Head of caudate nucleus (tissue), 42 donors: ENCODE measurements around the gene FANCI.

Experiments used
- DNase-seq, 42 donors: peaks; one replicate each; pipeline versions ENCODE4 v3.0.0 to v3.0.0-alpha.2; 2020 to 2021; ENCODE audit warnings: mixed read lengths in 7 of 42
- intact Hi-C: fragments of 100-400 bp; cut with DNase I; formaldehyde crosslinking; loops from one replicate; pipeline ENCODE4 v1.15.0; 2022

The FANCI gene

GRCh38 chr15:89243691-89244573, at the start of gene FANCI:
Gene FANCI, plus strand, starts transcription at chr15:89243979. Its CDS starts 3,669 bp downstream, at chr15:89247648.
- peak; percentile 92 to 99 (median 96) for DNase-seq
- intact Hi-C loops: no loop called here

DNA sequence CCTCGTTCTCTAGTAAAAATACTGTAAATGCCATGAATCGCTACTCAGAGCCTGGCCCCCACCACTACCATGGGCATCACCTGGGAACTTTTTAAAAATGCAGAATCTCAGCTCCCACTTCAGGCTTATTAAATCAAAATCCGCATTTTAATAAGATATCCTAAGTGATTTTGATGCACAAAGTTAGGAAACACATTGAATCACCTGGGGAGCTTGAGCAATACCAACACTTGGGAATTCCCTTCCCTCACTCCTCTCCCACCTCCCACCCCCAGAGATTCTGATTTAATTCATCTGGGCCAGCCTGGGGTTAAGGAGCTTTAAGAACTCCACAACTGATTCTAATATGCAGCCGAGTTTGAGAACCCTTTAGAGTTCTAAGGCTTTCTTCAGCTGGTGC, 49.2 kb upstream of the FANCI start:
- DNase-seq: peak in 16 of 42 donors; percentile 13 to 66 (median 41)
- intact Hi-C loops: no loop called here

DNA sequence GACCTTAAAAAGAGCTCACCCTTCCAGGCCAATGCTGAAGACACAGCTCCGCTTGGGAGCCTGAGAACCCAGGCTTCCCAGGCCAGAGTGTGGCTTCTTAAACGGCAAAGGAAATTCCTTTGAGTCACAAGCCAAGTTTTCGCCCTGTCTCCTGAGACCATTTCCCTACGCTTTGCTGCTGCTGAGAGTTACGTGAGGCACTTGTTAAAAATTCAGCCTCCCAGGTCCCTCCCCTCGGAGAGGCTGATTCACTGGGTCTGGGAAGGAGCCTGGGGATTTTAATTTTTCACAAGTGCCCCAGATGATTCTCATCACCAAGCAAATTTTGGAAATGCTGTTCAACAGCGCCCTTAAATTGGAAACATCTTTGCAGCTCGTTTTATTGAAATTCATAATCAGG, 47.9 kb upstream of the FANCI start:
- DNase-seq: peak in 1 of 42 donors; percentile 55
- intact Hi-C loops: no loop called here

GRCh38 chr15:89196241-89196640, 47.5 kb upstream of the FANCI start:
- intact Hi-C loops: no loop called here

GRCh38 chr15:89196994-89197393, 46.8 kb upstream of the FANCI start:
- no peak for DNase-seq
- intact Hi-C loops: no loop called here

More at GRCh38 chr15:89196241-89196640, 47.5 kb upstream of the FANCI start:
- no peak for DNase-seq

DNA sequence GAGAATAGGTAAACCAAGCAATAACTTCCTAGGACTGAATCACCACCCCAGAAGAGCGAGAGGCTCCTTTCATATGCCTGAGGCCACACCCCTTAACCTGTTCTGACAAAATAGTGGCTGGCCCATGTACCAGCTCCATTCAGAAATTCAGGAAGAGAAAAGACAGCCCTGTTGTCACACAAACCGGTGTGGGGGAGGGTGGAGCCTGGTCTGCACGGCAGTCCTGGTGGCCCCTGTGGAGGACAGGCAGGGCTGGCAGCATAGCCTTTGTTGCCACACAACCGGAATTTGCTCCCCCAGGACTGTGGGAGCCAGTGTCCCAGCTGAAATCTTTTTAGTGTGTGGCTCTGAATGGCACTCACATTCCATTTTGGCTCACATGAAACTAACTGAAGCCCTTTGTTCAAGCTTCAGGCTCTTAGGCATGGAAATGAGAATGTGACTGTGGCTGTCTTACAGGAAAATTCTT, 46.2 kb upstream of the FANCI start:
- intact Hi-C loops: no loop called here
- DNase-seq: peak; percentile 51 to 91 (median 74)

DNA sequence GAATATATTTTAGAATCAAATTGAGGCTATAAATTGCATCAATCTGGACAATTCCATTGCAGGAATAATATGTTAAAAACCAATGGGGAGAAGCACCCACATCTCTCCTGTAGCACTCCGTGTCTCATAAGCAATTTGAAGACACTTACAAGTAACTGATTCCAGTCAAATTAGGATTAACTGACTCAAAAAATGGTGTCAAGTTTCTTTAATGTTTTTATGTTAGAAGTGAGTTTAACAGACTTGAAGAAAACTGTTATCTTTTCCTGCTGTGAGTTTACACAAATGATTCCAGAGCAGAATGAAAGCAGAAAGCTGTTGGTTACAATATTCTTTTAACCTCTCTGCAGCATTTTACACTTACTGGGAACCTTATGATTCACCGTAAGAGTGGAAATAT, 45.6 kb upstream of the FANCI start:
- intact Hi-C loops: no loop called here
- no peak for DNase-seq

- peak in 20 of 42 donors; percentile 28 to 79 (median 50) for DNase-seq
- intact Hi-C loops: no loop called here
Observed at GRCh38 chr15:89198934-89199333, 44.8 kb upstream of the FANCI start.

GRCh38 chr15:89199746-89200145, 44.0 kb upstream of the FANCI start:
- intact Hi-C loops: loop anchor here (10.0 kb wide), 1 partner anchor 135 kb away; the partner anchor contains the start of gene POLG
- DNase-seq: peak in 28 of 42 donors; percentile 25 to 78 (median 44)

DNA sequence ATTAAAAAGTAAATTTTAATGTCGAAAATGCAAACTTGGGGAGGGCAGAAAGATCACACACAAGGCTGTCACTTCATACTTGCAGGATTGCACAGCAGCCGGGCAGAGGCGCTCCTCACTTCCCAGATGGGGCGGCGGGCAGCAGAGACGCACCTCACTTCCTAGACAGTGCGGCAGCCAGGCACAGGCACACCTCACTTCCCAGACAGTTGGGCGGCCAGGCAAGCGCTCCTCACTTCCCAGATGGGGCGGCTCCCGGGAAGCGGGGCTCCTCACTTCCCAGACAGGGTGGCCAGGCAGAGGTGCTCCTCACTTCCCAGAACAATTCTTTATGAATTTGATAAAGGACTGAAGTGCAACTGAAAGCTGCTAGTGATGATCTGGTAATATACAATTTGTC, 43.6 kb upstream of the FANCI start:
- intact Hi-C loops: loop anchor here (10.0 kb wide), 1 partner anchor 135 kb away; the partner anchor contains the start of gene POLG

GRCh38 chr15:89201465-89202005, 42.2 kb upstream of the FANCI start:
- no peak for DNase-seq
- intact Hi-C loops: loop anchor here (10.0 kb wide), 1 partner anchor 133 kb away; the partner anchor contains the start of gene POLG

More for the DNA sequence above, 43.6 kb upstream of the FANCI start:
- DNase-seq: no peak

DNA sequence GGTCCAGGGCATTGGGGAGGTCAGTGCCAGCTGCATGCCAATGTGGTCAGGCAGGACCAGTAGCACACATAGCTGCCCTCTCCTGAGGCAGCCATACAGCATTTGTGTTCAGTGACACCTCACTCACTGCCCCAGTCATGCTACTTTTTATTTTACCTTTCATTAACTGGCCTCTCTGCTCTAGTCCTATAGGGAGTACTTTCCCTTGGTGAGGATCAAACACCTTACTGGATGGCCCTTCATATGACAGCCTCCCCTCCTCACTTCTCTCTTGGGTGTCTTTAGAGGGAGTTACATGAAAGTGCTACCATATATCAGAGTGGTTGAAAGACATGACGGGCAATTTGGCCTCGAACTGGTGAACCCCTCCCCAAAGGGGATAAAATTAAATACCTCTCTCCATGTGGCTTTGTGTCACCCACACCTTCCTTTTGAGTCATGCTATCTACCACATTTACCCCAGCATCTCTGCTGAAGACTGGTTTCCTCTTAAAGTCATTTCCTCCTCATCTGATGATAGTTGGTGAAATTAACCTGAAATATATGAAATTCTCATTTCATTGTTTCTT, 40.0 kb upstream of the FANCI start:
- DNase-seq: no peak
- intact Hi-C loops: loop anchor here (10.0 kb wide), 1 partner anchor 131 kb away; the partner anchor contains the start of gene POLG

DNA sequence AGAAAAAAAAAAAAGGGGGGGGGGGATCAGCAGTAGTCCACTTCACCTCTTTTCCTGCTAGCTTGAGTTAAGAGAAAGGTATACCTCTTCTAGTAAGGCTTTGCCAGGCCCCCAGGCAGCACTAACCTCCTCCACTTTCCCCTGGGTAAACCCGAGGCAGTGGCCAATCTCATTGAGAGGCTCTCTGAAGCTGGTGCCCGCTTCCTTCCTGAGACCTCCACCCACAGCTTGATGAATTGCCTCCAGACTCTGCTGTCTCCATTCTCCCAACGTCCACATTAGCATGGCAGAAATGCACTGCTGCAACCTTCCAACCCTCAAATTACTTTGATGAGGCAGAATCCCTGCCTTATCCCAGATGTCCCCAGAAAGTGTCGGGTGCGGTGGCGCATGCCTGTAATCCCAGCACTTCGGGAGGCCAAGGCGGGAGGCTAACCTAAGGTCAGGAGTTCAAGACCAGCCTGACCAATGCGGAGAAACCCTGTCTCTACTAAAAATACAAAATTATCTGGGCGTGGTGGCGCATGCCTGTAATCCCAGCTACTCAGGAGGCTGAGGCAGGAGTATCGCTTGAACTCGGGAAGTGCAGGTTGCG, 37.7 kb upstream of the FANCI start:
- intact Hi-C loops: loop anchor here (5.0 to 10.0 kb wide), 2 partner anchors 96 to 129 kb away; partner anchors contain the start of gene POLG
- DNase-seq: no peak

GRCh38 chr15:89206908-89207331, 36.9 kb upstream of the FANCI start:
- DNase-seq: peak; percentile 77 to 93 (median 84)
- intact Hi-C loops: loop anchor here (5.0 to 10.0 kb wide), 2 partner anchors 95 to 128 kb away; partner anchors contain the start of gene POLG

- intact Hi-C loops: loop anchor here (5.0 to 10.0 kb wide), 2 partner anchors 94 to 127 kb away; partner anchors contain the start of gene POLG
- DNase-seq: no peak
Observed at GRCh38 chr15:89208256-89208655, 35.5 kb upstream of the FANCI start.

DNA sequence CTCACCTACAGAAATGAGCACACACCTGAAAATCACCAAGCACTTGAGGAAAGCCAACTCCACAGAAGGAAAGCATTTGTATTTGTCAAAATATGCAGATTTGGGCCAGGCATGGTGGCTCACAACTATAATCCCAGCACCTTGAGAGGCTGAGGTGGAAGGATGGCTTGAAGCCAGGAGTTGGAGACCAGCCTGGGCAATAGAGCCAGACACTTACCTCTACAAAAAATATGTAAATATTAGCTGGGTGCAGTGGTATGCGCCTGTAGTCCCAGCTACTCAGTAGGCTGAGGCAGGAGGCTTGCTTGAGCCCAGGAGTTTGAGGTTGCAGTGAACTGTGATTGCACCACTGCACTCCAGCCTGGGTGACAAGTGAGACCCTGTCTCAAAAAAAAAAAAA, 34.7 kb upstream of the FANCI start:
- intact Hi-C loops: loop anchor here (5.0 to 10.0 kb wide), 2 partner anchors 93 to 126 kb away; partner anchors contain the start of gene POLG

GRCh38 chr15:89211678-89212170, 32.1 kb upstream of the FANCI start:
- intact Hi-C loops: loop anchor here (10.0 kb wide), 1 partner anchor 223 kb away; no protein-coding TSS in a partner anchor
- no peak for DNase-seq

More for the DNA sequence above, 34.7 kb upstream of the FANCI start:
- no peak for DNase-seq

DNA sequence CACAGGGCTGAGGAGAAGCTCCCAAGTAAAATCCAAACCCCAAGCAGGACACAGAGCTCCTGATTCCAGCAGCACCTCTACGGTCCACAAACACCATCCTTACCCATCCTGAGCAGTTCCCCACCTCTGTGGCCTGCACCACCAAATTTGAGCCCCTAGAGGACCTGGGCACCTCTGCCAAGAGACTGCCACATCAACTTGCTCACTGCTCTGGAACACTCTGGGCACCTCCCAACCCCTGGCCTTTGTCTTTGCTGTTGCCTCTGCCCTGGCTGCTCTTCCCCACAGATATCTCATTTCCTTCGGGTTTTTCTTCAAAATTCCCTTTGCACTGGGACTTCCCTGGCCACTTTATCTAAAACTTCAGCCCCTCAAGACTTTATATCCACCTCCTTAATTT, 28.2 kb upstream of the FANCI start:
- intact Hi-C loops: loop anchor here (10.0 kb wide), 1 partner anchor 219 kb away; no protein-coding TSS in a partner anchor
- no peak for DNase-seq
